ENCODE measurements around the gene PRKAR1B.

PRKAR1B gene

GRCh38 chr7:767941-768731, 41.1 kb upstream of the PRKAR1B start:
- no peak overlapping the region for H3K4me3 Mint-ChIP-seq
- no peak for DNase-seq

GRCh38 chr7:767580-767940, 40.5 kb upstream of the PRKAR1B start:
- peaks cover 40% of the 10 kb centered on the region for H3K4me1 Mint-ChIP-seq
- peaks cover 46% of the 10 kb centered on the region for H3K36me3 Mint-ChIP-seq (ENCODE audit: low read depth)
- no peaks in the 10 kb centered on the region for H3K9me3 Mint-ChIP-seq
- H3K27me3 Mint-ChIP-seq (ENCODE audit: low read depth, poor library complexity) = peaks cover 3% of the 10 kb centered on the region
- no peak for TF ChIP-seq CTCF (IDR thresholded peaks at IDR 0.05)
- no peak for DNase-seq
- no peak overlapping the region for H3K4me3 Mint-ChIP-seq
- H3K27ac Mint-ChIP-seq = peak overlapping the region; percentile 75

More at GRCh38 chr7:767941-768731, 41.1 kb upstream of the PRKAR1B start:
- H3K27ac Mint-ChIP-seq = peak overlapping the region; percentile 75
- peaks cover 3% of the 10 kb centered on the region for H3K27me3 Mint-ChIP-seq (ENCODE audit: low read depth, poor library complexity)
- peaks cover 40% of the 10 kb centered on the region for H3K36me3 Mint-ChIP-seq (ENCODE audit: low read depth)
- H3K4me1 Mint-ChIP-seq = peaks cover 34% of the 10 kb centered on the region
- no peak for TF ChIP-seq CTCF (IDR thresholded peaks at IDR 0.05)
- no peaks in the 10 kb centered on the region for H3K9me3 Mint-ChIP-seq

GRCh38 chr7:765383-765782, 38.3 kb upstream of the PRKAR1B start:
- Mint-ChIP-seq H3K4me3 (no peak overlapping the region), H3K4me1 (peaks cover 38% of the 10 kb centered on the region), H3K27me3 (ENCODE audit: low read depth, poor library complexity) (peaks cover 3% of the 10 kb centered on the region), H3K36me3 (ENCODE audit: low read depth) (peaks cover 51% of the 10 kb centered on the region), H3K9me3 (no peaks in the 10 kb centered on the region), H3K27ac (peak overlapping the region; percentile 22)
- no peak for TF ChIP-seq CTCF (IDR thresholded peaks at IDR 0.05)
- no peak for DNase-seq

GRCh38 chr7:763762-764161, 36.7 kb upstream of the PRKAR1B start:
- peaks cover 62% of the 10 kb centered on the region for H3K36me3 Mint-ChIP-seq (ENCODE audit: low read depth)

GRCh38 chr7:762885-763284, 35.8 kb upstream of the PRKAR1B start:
- peak; percentile 43 for DNase-seq
- Mint-ChIP-seq H3K27me3 (ENCODE audit: low read depth, poor library complexity) (peaks cover 3% of the 10 kb centered on the region), H3K27ac (no peak overlapping the region), H3K36me3 (ENCODE audit: low read depth) (peaks cover 64% of the 10 kb centered on the region), H3K9me3 (no peaks in the 10 kb centered on the region), H3K4me1 (peaks cover 33% of the 10 kb centered on the region), H3K4me3 (peak overlapping the region; percentile 40)
- no peak for TF ChIP-seq CTCF (IDR thresholded peaks at IDR 0.05)

More at GRCh38 chr7:763762-764161, 36.7 kb upstream of the PRKAR1B start:
- no peak for TF ChIP-seq CTCF (IDR thresholded peaks at IDR 0.05)
- Mint-ChIP-seq H3K27me3 (ENCODE audit: low read depth, poor library complexity) (peaks cover 3% of the 10 kb centered on the region), H3K4me3 (no peak overlapping the region), H3K27ac (no peak overlapping the region), H3K4me1 (peaks cover 33% of the 10 kb centered on the region), H3K9me3 (no peaks in the 10 kb centered on the region)
- DNase-seq = no peak

GRCh38 chr7:761631-762030, 34.5 kb upstream of the PRKAR1B start:
- Mint-ChIP-seq H3K4me3 (no peak overlapping the region), H3K4me1 (peaks cover 27% of the 10 kb centered on the region), H3K36me3 (ENCODE audit: low read depth) (peaks cover 56% of the 10 kb centered on the region), H3K27me3 (ENCODE audit: low read depth, poor library complexity) (peaks cover 3% of the 10 kb centered on the region), H3K27ac (no peak overlapping the region), H3K9me3 (no peaks in the 10 kb centered on the region)
- TF ChIP-seq CTCF (IDR thresholded peaks at IDR 0.05) = no peak
- no peak for DNase-seq
